ENCODE results near the gene UBQLNL. TPM values are rescaled to one million over a fixed set of nuclear protein-coding genes. Genes with fewer than 3 reads are reported as not detected.

The UBQLNL gene
- total RNA-seq, 1 donor, result under 0.01 TPM

GRCh38 chr11:5548440-5548839 is 31.9 kb upstream of the UBQLNL start, which contains the start of gene OR52H1:
TSS of gene OR52H1 (minus strand) at chr11:5548540. CDS start at chr11:5545505, 3,035 bp downstream.
- no peak for DNase-seq (ENCODE audit: low read depth)
- no peak within 1 kb of the TSS for H3K4me3 ChIP-seq (ENCODE audit: low read depth, low read length)
- no peak for TF ChIP-seq CTCF (IDR thresholded peaks at IDR 0.05; ENCODE audit: insufficient read depth, low read depth, low read length)

GRCh38 chr11:5547982-5548381 is 31.5 kb upstream of the UBQLNL start:
- no peak for DNase-seq (ENCODE audit: low read depth)
- H3K4me3 ChIP-seq (ENCODE audit: low read depth, low read length), result no peak overlapping the region
- TF ChIP-seq CTCF (IDR thresholded peaks at IDR 0.05; ENCODE audit: insufficient read depth, low read depth, low read length), result no peak

GRCh38 chr11:5546457-5546856 is 30.0 kb upstream of the UBQLNL start:
- H3K4me3 ChIP-seq (ENCODE audit: low read depth, low read length), result no peak overlapping the region
- TF ChIP-seq CTCF (IDR thresholded peaks at IDR 0.05; ENCODE audit: insufficient read depth, low read depth, low read length), result no peak
- no peak for DNase-seq (ENCODE audit: low read depth)

GRCh38 chr11:5541427-5541826 is 24.9 kb upstream of the UBQLNL start:
- no peak overlapping the region for H3K4me3 ChIP-seq (ENCODE audit: low read depth, low read length)
- no peak for TF ChIP-seq CTCF (IDR thresholded peaks at IDR 0.05; ENCODE audit: insufficient read depth, low read depth, low read length)
- no peak for DNase-seq (ENCODE audit: low read depth)

- no peak overlapping the region for H3K4me3 ChIP-seq (ENCODE audit: low read depth, low read length)
- no peak for DNase-seq (ENCODE audit: low read depth)
- TF ChIP-seq CTCF (IDR thresholded peaks at IDR 0.05; ENCODE audit: insufficient read depth, low read depth, low read length), result no peak
Observed at GRCh38 chr11:5536482-5536881, 20.0 kb upstream of the UBQLNL start.

- no peak overlapping the region for H3K4me3 ChIP-seq (ENCODE audit: low read depth, low read length)
- peak; percentile 12 for DNase-seq (ENCODE audit: low read depth)
- no peak for TF ChIP-seq CTCF (IDR thresholded peaks at IDR 0.05; ENCODE audit: insufficient read depth, low read depth, low read length)
Observed at GRCh38 chr11:5534046-5534445, 17.5 kb upstream of the UBQLNL start.

Measured in fibroblast of villous mesenchyme (primary cell).